SW 1271 (cell line): ENCODE measurements around the gene LEUTX.

Experiments
- DNase-seq, 2 experiments: peaks; one replicate each; lab custom pipeline; 2025; lab: John Stamatoyannopoulos, UW

The LEUTX gene

DNA sequence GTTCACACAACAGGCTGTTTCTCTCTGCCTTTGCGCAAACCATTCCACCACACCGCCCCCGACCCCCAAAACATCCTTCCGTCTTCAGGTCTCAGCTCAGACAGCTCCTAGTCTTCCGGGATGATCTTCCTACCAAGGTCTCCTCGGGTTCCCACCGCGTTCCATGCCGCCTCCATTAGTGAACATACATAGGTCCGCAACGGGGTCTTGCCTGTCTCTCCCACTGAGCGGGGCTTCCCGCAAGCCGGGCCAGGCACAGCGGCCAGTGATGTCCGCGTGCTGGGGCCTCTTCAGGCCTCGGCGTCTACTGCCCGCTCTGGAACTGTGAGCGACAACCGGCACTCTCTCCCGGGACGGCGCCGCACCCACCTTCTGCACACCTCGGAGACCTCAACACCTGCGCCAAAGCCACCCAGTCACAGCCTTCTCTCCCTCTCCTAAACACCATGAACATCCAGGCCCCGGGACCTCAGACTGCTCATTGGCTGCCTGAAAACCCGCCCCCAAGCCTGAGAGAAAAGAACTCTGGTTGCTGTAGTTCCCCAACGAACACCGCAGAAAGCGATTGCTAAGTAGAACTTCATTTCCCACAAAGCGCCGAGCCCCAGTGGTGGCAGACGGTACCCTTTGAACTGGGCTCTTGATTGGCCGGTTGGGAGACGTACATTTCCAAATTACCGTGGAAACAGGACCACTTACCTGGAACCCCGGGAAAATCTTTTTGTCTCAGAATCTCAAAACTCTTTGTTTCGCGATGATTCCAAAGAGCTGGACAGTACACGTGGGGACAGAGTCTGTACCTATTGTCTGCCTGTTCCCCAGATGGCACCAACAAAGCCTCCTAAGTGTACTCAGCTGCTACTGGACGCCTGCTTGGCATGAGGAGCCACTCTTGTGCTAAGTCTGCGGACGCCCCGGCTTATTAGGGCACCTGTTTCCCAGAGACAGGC, 45.8 kb downstream of the LEUTX start:
- DNase-seq, result peak; percentile 76 to 90

DNA sequence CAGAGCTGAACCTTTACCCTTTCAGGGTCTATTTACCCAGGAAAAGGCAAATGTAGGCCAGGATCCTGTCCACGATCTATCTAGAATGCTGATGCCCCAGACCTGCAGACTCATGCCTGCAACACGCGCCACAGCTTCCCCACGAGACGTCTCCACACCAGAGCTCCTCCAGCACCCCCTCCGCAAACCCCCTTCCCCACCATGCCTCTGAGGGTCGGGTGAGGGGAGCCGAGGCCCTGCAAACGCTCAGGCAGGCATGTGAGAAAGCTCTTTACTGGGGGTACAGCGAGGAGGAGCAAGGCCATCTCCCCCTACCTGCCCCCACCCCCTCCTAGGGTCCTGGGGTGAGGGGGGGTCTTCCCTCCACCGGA, 46.4 kb downstream of the LEUTX start:
- DNase-seq, result no peak

DNA sequence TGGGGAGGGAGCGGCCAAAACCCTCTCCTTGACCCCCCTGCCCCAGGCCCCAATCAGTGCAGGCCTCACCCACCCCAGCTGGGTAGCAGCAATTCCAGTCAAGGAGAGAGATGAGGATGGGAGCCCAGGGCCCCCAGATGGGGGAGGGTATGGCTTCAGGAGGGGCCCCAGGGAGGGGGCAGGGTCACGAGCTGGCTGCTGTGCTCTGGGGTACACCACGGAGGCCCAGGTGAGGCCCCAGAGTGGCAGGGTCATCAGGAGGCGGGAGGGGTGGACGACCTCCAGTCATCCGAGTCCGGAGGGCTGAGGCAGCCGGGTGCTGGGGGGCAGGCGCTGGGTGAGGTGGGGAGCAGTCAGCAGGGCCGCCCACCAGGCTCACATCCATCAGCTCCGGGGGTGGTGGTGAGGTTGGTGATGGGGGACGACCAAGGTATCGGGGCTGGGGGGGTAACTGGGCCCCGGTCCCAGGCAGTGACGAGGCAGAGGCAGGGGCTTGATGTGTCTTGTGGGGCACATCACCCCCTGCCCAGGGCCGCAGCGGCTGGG, 47.0 kb downstream of the LEUTX start:
- DNase-seq, result no peak

DNA sequence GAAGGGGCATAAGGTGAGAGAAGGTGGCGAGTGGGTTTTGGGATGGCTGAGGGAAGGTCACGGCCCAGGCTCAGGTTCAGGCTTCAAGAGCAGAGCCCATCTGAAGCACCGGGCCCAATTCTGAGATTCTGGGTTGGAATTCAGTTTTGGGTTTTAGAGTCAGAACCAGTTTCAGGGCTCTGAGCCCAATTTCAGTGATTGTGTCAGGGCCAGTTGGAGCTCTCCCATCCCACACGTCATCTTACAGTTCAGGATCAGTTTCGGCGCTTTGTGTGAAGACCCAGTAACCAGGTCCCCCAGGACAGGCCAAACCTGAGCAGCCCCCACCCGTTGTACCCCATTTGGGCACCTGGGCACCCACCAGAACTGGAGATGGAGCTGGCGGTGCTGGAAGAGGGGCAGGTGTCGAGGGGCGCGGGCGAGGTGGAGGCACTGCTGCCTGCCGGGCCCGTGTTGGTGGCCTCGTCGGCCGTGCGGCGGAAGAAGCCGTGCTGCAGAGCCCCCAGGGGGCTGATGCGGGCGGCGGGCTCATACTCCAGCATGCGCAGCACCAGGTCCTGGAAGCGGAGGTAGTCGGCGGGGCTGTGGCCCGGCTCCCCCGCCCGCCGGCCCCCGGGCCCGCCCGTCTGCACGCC, 47.8 kb downstream of the LEUTX start:
- no peak for DNase-seq

DNA sequence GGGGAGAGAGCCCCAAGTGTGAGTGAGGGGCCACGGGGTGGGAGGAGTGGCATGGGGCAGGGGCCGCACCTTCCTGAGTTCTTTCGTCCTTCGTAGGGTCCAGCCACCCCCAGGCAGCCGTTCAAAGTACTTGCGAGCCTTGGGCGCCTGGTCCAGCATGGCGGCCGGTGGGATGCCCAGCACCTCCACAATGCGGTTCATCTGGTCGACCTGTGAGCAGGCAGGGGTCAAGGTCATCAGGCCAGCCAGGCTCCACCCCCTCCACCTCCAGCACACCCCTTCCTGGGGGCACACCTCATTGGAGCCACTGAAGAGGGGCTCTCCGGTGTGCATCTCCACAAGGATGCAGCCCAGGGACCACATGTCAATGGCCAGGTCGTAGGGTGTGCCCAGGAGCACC, 48.6 kb downstream of the LEUTX start:
- no peak for DNase-seq

DNA sequence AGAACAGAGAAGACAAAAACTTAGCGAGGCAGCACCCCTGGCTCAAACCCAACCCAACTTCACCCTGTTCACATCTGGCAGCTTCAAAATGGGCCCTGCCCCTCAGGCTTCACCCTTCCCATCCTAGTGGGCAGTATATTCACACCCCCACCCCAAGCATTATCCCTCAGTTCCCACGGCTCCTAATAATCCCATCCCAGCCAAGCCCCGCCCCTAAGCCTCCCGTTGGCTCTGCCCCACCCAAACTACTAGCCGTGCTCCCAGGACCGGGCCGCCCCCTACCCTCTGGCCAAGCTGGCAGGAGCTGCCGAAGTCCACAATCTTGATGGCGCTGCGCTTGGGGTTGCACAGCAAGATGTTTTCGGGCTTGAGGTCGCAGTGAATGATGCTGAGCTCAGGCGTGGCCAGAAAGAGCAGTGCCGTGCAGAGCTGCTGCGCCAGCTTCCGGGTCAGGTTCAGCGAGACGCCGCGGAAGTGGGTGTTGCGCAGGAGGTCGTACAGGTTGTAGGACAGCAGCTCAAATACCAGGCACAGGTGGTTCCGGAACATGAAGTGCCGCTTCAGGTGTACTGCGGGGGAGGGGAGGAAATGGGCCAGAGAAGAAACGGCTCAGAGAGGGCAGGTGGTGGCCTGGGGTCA, 49.5 kb downstream of the LEUTX start:
- DNase-seq, result no peak

DNA sequence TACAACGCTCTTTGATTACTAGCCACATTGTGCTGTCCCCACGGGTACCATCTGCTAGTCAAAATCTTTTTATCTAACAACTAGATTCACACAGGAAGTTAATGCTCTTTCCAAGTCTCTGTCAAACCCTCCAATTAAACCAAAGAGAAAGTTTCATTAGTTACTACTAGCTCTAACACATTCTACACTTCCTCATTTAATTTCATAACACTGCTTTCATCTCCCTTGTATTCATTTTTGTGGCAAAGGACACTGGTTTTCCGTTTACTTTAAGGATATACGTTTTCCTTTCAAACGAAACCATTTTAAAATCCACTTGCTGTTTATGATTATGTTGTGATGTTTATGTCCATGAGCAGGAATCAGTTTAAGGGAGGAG, 50.0 kb downstream of the LEUTX start:
- DNase-seq, result no peak

DNA sequence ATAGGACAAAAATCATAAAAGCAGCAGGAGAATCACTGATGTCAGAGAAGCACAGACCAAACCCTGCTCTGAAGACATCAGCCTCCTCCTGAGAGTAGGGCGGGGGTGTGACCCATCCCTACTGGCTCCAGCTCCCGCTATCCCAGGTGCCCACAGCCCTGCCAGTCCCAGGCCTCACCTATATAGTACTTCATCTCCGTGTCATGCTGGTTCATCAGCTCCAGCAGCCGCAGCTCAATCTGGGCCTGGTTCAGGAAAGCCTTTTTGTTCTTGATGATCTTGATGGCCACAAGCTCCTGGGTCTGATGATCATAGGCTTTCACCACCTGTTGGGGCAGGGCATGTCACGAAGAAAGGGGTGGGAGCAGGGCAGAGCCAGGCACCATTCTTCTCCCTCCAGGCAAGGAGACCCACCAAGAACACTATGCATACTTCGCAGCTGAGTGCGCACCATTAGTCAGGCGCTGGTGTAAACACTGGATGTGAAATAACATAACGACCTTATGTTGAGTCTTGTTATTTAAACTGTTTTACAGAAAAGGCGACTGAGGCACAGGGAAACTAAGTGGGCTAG, 51.1 kb downstream of the LEUTX start:
- DNase-seq, result no peak

DNA sequence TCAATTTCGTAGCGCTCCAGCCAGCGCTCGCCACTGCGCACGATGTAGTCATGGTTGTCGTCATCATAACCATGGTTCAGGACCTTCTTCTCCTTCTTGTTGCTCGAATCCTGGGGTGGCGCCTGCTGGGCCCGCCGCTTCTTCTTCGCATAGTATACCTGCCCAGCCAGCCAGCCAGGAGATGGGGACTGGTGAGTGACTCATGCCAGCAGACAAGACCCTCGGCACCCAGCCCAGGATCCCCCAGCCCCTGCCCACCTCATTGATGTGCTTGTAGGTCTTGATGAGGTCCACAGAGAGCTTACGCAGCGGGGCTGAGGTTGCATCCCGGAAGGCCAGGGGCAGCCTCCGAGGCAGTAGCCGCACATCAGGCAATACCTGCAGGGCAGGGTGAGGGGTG, 51.8 kb downstream of the LEUTX start:
- no peak for DNase-seq

DNA sequence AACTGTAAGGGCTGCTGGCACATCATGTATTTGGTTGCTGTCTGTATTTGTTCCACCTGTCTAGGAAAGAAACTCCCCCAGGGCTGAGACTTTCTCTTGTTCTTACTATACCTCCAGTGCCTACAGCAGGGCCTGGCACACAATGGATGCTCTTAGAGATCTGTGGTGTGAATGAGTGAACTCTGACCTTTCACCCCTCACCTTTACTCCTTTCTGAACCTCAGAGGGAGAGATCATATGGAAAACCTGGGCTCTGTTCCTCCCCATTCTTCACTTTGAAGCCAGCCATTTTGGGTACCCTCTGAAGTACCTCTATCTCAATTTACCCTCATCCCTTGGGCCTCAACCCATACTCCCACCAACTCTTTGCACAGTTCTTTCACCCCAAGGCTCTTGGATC, 52.2 kb downstream of the LEUTX start:
- DNase-seq, result no peak

DNA sequence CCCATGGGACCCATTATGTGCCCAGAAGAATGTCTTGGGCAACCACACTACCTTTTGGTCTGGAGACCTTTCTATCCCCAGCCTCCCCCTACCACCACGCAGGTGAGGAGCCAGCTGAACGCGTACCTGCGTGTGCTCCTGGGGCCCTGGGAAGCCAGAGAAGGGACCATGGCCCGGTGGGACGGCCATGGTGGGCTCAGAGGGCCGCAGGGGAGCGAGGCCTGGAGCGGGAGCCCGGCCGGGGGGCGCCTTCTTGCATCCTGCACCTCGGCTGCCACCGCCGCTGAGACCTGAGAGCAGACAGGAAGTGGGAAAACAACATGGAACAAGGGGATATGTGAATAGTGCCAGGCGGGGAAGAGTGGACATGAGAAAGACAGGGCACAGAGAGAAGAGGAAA, 53.0 kb downstream of the LEUTX start:
- DNase-seq, result no peak

DNA sequence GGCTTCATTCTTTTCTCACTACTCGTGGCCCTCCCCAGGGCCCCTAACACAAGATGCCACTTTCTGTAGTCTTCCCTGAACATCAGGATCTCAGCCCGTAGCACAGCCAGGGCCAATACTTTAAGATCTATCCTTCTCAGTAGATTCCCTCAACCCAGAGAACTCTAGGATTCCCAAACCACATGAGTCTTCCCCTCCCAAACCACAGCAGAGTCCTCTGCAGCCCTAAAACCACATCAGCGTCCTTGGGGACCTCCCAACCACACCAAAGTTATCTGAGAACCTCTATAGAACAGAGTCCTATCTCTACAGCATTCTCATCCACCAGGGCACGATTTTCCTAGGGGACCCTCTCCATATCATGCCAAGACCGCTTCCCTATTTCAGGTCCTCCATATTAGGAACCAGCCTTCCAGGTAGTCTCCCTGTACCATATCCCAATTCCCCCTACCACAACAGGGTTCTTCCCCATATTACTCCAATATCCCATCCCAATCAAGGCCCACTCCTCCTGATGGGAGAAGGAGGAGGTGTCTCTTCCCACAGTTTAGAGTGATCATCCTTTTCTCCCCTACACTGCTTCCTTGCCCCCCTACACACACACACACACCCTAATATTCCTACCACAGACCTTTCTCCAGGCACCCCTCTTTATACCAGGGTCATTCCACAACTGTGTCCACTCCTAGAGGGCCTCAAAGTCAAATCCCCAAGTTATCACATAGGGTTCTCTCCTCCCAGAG, 53.9 kb downstream of the LEUTX start:
- no peak for DNase-seq

DNA sequence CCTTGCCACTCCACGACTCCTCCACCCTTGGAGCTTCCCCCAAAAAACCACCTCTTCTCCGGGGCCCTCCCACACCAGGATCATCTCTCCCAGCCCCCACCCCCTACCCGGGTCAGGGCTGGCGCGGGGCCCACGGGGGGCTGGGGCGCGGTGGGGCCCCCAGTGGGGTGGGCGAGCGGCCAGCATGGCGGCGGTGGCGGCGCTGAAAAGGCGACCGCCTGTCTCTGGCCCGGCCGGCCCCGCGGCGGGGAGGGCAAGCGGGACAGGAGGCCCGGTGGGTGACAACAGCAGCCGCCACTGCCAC, 54.5 kb downstream of the LEUTX start:
- no peak for DNase-seq

DNA sequence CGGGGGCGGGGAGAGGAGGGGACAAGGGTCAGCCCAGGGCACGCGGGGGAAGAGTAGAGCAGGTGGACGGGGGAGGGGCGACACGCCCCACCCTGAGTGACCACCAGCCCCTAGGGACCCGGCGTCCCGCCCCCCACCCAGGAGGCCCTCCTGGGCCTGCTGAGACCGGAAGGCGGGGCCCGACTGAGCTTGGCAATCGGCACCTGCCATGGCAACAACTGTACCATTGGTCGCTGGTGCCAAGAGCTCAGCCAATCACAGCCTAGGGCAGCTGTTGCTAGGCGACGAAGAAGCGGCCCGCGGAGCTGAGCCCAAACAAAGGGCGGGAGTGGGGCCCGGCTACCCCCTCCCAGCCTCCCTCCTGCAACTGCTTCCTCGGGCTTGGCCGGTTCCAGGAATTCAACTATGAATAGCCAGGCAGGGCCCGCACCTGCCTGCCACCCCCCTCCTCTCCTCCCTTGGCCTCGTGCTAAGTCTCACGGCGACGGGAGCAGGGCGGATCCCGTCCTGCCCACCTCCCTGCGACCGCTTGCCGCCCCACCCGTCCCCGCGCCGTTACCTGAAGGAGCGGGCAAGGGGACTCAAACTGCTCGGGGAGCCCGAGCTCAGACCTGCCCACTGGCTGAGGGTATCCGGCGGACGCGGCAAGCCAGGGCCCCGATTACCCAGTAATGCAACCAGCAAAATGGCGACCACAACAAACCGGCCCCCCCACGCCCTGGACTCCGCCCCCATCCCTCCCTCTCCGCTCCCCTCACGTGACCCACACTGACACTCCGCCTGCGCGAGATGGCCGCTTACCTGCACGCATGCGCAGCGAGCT, 55.0 kb downstream of the LEUTX start, which contains the start of gene DYRK1B:
Gene DYRK1B (minus strand): TSS at position 699 of the 823 bp plus-strand sequence. CDS start 2,295 bp downstream, outside the sequence.
- DNase-seq, result peak; percentile 82 to 90

DNA sequence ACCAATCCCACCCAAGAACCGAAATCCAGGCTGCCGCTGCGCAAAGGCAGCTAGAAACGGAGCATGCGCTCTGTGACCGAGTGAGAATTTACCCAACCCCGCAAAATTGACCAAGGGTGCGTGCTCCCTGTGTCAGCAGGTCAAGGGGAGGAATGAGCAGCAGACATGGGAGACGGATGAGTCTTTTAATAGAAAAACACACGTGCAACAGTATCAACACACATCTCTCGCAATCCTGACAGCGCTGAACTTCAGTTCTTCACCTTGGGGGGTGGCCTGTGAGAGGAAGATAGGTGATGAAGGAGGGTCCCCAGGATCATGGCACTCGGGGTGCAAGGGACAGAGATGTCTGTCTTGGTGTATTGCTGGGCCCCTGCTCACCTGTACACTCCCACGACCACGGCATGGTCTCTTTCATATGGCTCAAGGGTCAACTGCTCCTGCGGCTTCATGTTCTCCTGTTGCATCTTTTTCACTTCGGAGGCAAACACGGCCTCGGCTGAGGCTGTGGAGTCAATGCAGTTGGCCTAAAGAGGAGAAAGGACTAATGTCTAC, 55.7 kb downstream of the LEUTX start:
- DNase-seq, result no peak
